Activated CD4-positive, alpha-beta memory T cell treated with anti-CD3 and anti-CD28 coated beads, Interleukin-2, amount 10 ng/mL, durations not matched to agents 7 days and 5 days (primary cell): ENCODE measurements around the gene CASD1. TPM values are rescaled to one million over a fixed set of nuclear protein-coding genes. Genes with fewer than 3 reads are reported as not detected.

ENCODE experiments used
- CTCF ChIA-PET: fragments of 350-600 bp; sonication (Branson Sonifier 250); formaldehyde crosslinking; loops from one replicate; lab custom pipeline; 2021; ENCODE audit warnings: antibody characterized with exemption, inconsistent platforms; lab: Charles Lee
- POLR2A ChIA-PET: fragments of 350-600 bp; sonication (Branson Sonifier 250); formaldehyde crosslinking; loops from one replicate; lab custom pipeline; 2021; ENCODE audit warnings: antibody characterized with exemption; lab: Charles Lee
- DNase-seq: peaks from one replicate; pipeline ENCODE4 v3.0.0-alpha.2; 2020
- H3K27ac Mint-ChIP-seq: one replicate; pipeline ENCODE4 v1.8.0; 2021; ENCODE audit warnings: mild to moderate bottlenecking, mixed read lengths
- H3K27me3 Mint-ChIP-seq: one replicate; pipeline ENCODE4 v1.8.0; 2021; ENCODE audit warnings: mixed read lengths
- H3K36me3 Mint-ChIP-seq: one replicate; pipeline ENCODE4 v1.8.0; 2021; ENCODE audit warnings: low read depth, mixed read lengths
- H3K4me1 Mint-ChIP-seq: one replicate; pipeline ENCODE4 v1.8.0; 2021; ENCODE audit warnings: mixed read lengths
- H3K4me3 Mint-ChIP-seq: one replicate; pipeline ENCODE4 v1.8.0; 2021; ENCODE audit warnings: mild to moderate bottlenecking, mixed read lengths
- H3K9me3 Mint-ChIP-seq: one replicate; pipeline ENCODE4 v1.8.0; 2021; ENCODE audit warnings: mixed read lengths
- total RNA-seq, 2 experiments: library from RNA; stranded (reverse); gene quantifications; one replicate each; pipeline ENCODE4 v1.2.3, GENCODE V29; 2021

Gene CASD1
- 10 to 100 TPM in 1 of 2 experiments, 1 to 10 TPM in 1; 9.6 to 13.0 TPM for total RNA-seq

GRCh38 chr7:94509264-94509886 lies at the start of gene CASD1:
TSS of gene CASD1 (plus strand) at chr7:94509809. CDS start at chr7:94510085, 276 bp downstream.
- no peaks in the 10 kb centered on the region for H3K9me3 Mint-ChIP-seq
- peak; percentile 67 for DNase-seq
- H3K4me3 Mint-ChIP-seq = peak within 1 kb of the TSS; percentile 74
- CTCF ChIA-PET = no interaction called here
- POLR2A ChIA-PET = no interaction called here
- H3K36me3 Mint-ChIP-seq = peaks cover 12% of the 10 kb centered on the region
- no peaks in the 10 kb centered on the region for H3K27me3 Mint-ChIP-seq
- H3K27ac Mint-ChIP-seq = peak within 1 kb of the TSS; percentile 85
- peaks cover 36% of the 10 kb centered on the region for H3K4me1 Mint-ChIP-seq

- Mint-ChIP-seq H3K27me3 (peaks cover 3% of the 10 kb centered on the region), H3K4me1 (no peaks in the 10 kb centered on the region), H3K4me3 (no peak overlapping the region), H3K36me3 (no peaks in the 10 kb centered on the region), H3K9me3 (no peaks in the 10 kb centered on the region), H3K27ac (no peak overlapping the region)
- POLR2A ChIA-PET = no interaction called here
- CTCF ChIA-PET = no interaction called here
- no peak for DNase-seq
Observed at GRCh38 chr7:94466516-94466915, 43.1 kb upstream of the CASD1 start.

GRCh38 chr7:94471604-94472003 lies 38.0 kb upstream of the CASD1 start:
- no peak for DNase-seq
- H3K27ac Mint-ChIP-seq = no peak overlapping the region
- no peaks in the 10 kb centered on the region for H3K36me3 Mint-ChIP-seq
- no peaks in the 10 kb centered on the region for H3K9me3 Mint-ChIP-seq
- no peak overlapping the region for H3K4me3 Mint-ChIP-seq
- ChIA-PET POLR2A (no interaction called here), CTCF (no interaction called here)
- H3K4me1 Mint-ChIP-seq = no peaks in the 10 kb centered on the region
- H3K27me3 Mint-ChIP-seq = peaks cover 23% of the 10 kb centered on the region

- H3K27me3 Mint-ChIP-seq = peaks cover 24% of the 10 kb centered on the region
- ChIA-PET POLR2A (no interaction called here), CTCF (no interaction called here)
- no peaks in the 10 kb centered on the region for H3K9me3 Mint-ChIP-seq
- H3K4me1 Mint-ChIP-seq = no peaks in the 10 kb centered on the region
- H3K27ac Mint-ChIP-seq = no peak overlapping the region
- no peak overlapping the region for H3K4me3 Mint-ChIP-seq
- no peaks in the 10 kb centered on the region for H3K36me3 Mint-ChIP-seq
- no peak for DNase-seq
Observed at GRCh38 chr7:94472608-94473007, 37.0 kb upstream of the CASD1 start.

GRCh38 chr7:94476251-94476840 lies 33.3 kb upstream of the CASD1 start:
- H3K4me1 Mint-ChIP-seq = no peaks in the 10 kb centered on the region
- no peaks in the 10 kb centered on the region for H3K36me3 Mint-ChIP-seq
- H3K4me3 Mint-ChIP-seq = no peak overlapping the region
- no peaks in the 10 kb centered on the region for H3K9me3 Mint-ChIP-seq
- no peak for DNase-seq
- no peak overlapping the region for H3K27ac Mint-ChIP-seq
- peaks cover 34% of the 10 kb centered on the region for H3K27me3 Mint-ChIP-seq
- ChIA-PET POLR2A (no interaction called here), CTCF (no interaction called here)

GRCh38 chr7:94477878-94478277 lies 31.7 kb upstream of the CASD1 start:
- Mint-ChIP-seq H3K27me3 (peaks cover 34% of the 10 kb centered on the region), H3K27ac (no peak overlapping the region), H3K36me3 (no peaks in the 10 kb centered on the region), H3K4me3 (no peak overlapping the region), H3K4me1 (no peaks in the 10 kb centered on the region), H3K9me3 (no peaks in the 10 kb centered on the region)
- ChIA-PET POLR2A (no interaction called here), CTCF (no interaction called here)
- no peak for DNase-seq

GRCh38 chr7:94478648-94479214 lies 30.9 kb upstream of the CASD1 start:
- ChIA-PET CTCF (no interaction called here), POLR2A (interaction anchor here (0.7 kb wide), 1 partner anchor 27 kb away, joined by 3 read pairs; no protein-coding TSS in a partner anchor)
- H3K27ac Mint-ChIP-seq = no peak overlapping the region
- H3K27me3 Mint-ChIP-seq = peaks cover 31% of the 10 kb centered on the region
- no peak overlapping the region for H3K4me3 Mint-ChIP-seq
- no peak for DNase-seq
- no peaks in the 10 kb centered on the region for H3K36me3 Mint-ChIP-seq
- H3K4me1 Mint-ChIP-seq = no peaks in the 10 kb centered on the region
- H3K9me3 Mint-ChIP-seq = no peaks in the 10 kb centered on the region

- H3K27ac Mint-ChIP-seq = no peak overlapping the region
- H3K27me3 Mint-ChIP-seq = peaks cover 30% of the 10 kb centered on the region
- no peaks in the 10 kb centered on the region for H3K36me3 Mint-ChIP-seq
- CTCF ChIA-PET = no interaction called here
- H3K4me3 Mint-ChIP-seq = no peak overlapping the region
- no peaks in the 10 kb centered on the region for H3K9me3 Mint-ChIP-seq
- POLR2A ChIA-PET = no interaction called here
- peaks cover 3% of the 10 kb centered on the region for H3K4me1 Mint-ChIP-seq
- no peak for DNase-seq
Observed at GRCh38 chr7:94481279-94481678, 28.3 kb upstream of the CASD1 start.

GRCh38 chr7:94482796-94483195 lies 26.8 kb upstream of the CASD1 start:
- H3K36me3 Mint-ChIP-seq = no peaks in the 10 kb centered on the region
- H3K27me3 Mint-ChIP-seq = peaks cover 33% of the 10 kb centered on the region
- POLR2A ChIA-PET = no interaction called here
- H3K9me3 Mint-ChIP-seq = no peaks in the 10 kb centered on the region
- peaks cover 7% of the 10 kb centered on the region for H3K4me1 Mint-ChIP-seq
- no peak overlapping the region for H3K4me3 Mint-ChIP-seq
- no peak for DNase-seq
- H3K27ac Mint-ChIP-seq = no peak overlapping the region
- CTCF ChIA-PET = no interaction called here

GRCh38 chr7:94483843-94484242 lies 25.8 kb upstream of the CASD1 start:
- Mint-ChIP-seq H3K9me3 (no peaks in the 10 kb centered on the region), H3K4me1 (peaks cover 7% of the 10 kb centered on the region), H3K27me3 (peaks cover 32% of the 10 kb centered on the region), H3K4me3 (no peak overlapping the region), H3K36me3 (no peaks in the 10 kb centered on the region), H3K27ac (no peak overlapping the region)
- no peak for DNase-seq
- POLR2A ChIA-PET = no interaction called here
- CTCF ChIA-PET = no interaction called here

- no peak for DNase-seq
- Mint-ChIP-seq H3K9me3 (no peaks in the 10 kb centered on the region), H3K4me3 (no peak overlapping the region), H3K27me3 (peaks cover 31% of the 10 kb centered on the region), H3K4me1 (peaks cover 7% of the 10 kb centered on the region), H3K36me3 (no peaks in the 10 kb centered on the region), H3K27ac (no peak overlapping the region)
- POLR2A ChIA-PET = no interaction called here
- CTCF ChIA-PET = no interaction called here
Observed at GRCh38 chr7:94486216-94486615, 23.4 kb upstream of the CASD1 start.

- H3K4me3 Mint-ChIP-seq = no peak overlapping the region
- H3K36me3 Mint-ChIP-seq = no peaks in the 10 kb centered on the region
- no peak overlapping the region for H3K27ac Mint-ChIP-seq
- DNase-seq = no peak
- H3K4me1 Mint-ChIP-seq = peaks cover 7% of the 10 kb centered on the region
- POLR2A ChIA-PET = no interaction called here
- H3K27me3 Mint-ChIP-seq = peaks cover 21% of the 10 kb centered on the region
- CTCF ChIA-PET = no interaction called here
- H3K9me3 Mint-ChIP-seq = no peaks in the 10 kb centered on the region
Observed at GRCh38 chr7:94491410-94491809, 18.2 kb upstream of the CASD1 start.

- Mint-ChIP-seq H3K36me3 (no peaks in the 10 kb centered on the region), H3K9me3 (no peaks in the 10 kb centered on the region), H3K4me3 (no peak overlapping the region), H3K27me3 (peaks cover 16% of the 10 kb centered on the region), H3K4me1 (peaks cover 4% of the 10 kb centered on the region), H3K27ac (no peak overlapping the region)
- POLR2A ChIA-PET = interaction anchor here (1.2 kb wide), 1 partner anchor 18 kb away, joined by 3 read pairs; no protein-coding TSS in a partner anchor
- no peak for DNase-seq
- CTCF ChIA-PET = no interaction called here
Observed at GRCh38 chr7:94492601-94493000, 17.0 kb upstream of the CASD1 start.
